Kidney (tissue), 14 donors: ENCODE data around the gene KCP. TPM values are rescaled to one million over a fixed set of nuclear protein-coding genes. Genes with fewer than 3 reads are reported as not detected.
A peak's percentile ranks its signal among the peaks of the same experiment; 100 is the strongest.

Source experiments
- DNase-seq, 5 donors: peaks; one replicate each; pipeline ENCODE4 v3.0.0-alpha.2; 2013 to 2020
- FAIRE-seq: peaks from 2 replicates; lab custom pipeline; 2012; peaks lifted over from hg19 to GRCh38; lab: Jason Lieb, UNC
- H3K27ac ChIP-seq, 2 donors: one replicate each; pipeline ENCODE4 v1.7.0; 2013; ENCODE audit warnings: low read depth in 2 of 2, low read length in 2 of 2, inconsistent platforms in 1 of 2
- H3K27me3 ChIP-seq: one replicate; pipeline ENCODE4 v1.7.1; 2013; ENCODE audit warnings: low read length, inconsistent platforms; ENCODE audit not compliant: control insufficient read depth, insufficient read depth
- H3K36me3 ChIP-seq, 3 donors: one replicate each; pipeline versions ENCODE4 v1.7.0 to v1.7.1; 2013; ENCODE audit warnings: low read length in 3 of 3, control low read depth in 1 of 3, inconsistent platforms in 1 of 3; ENCODE audit not compliant: insufficient read depth in 3 of 3, control insufficient read depth in 2 of 3
- H3K4me1 ChIP-seq, 3 donors: one replicate each; pipeline versions ENCODE4 v1.7.0 to v1.7.1; 2013; ENCODE audit warnings: low read length in 3 of 3, inconsistent platforms in 1 of 3, low read depth in 1 of 3; ENCODE audit not compliant: control insufficient read depth in 2 of 3, insufficient read depth in 2 of 3
- H3K4me3 ChIP-seq, 3 donors: one replicate each; pipeline versions ENCODE4 v1.7.0 to v1.8.1; 2013; ENCODE audit warnings: low read length in 3 of 3, control low read depth in 1 of 3, inconsistent platforms in 1 of 3
- H3K9ac ChIP-seq, 3 donors: one replicate each; pipeline versions ENCODE4 v1.7.0 to v1.7.1; 2013; ENCODE audit warnings: low read length in 3 of 3, control low read depth in 1 of 3, inconsistent platforms in 1 of 3
- H3K9me3 ChIP-seq, 3 donors: one replicate each; pipeline versions ENCODE4 v1.7.0 to v1.7.1; 2013; ENCODE audit warnings: low read length in 3 of 3, control low read depth in 1 of 3, inconsistent platforms in 1 of 3; ENCODE audit not compliant: control insufficient read depth in 2 of 3, insufficient read depth in 1 of 3
- intact Hi-C: fragments of 100-400 bp; cut with DNase I; formaldehyde crosslinking; loops from one replicate; pipeline ENCODE4 v1.11.1; 2022
- polyA plus RNA-seq: library from polyadenylated mRNA; stranded (reverse); fragments of 350-450 nt; fragmentation: Illumina TruSeq; extraction: RNeasy Lipid Tissue Mini Kit (QIAGEN cat#74804); gene quantifications from one replicate; pipeline ENCODE4 v1.2.3, GENCODE V29; 2014; ENCODE audit warnings: low read depth, low replicate concordance; ENCODE audit not compliant: insufficient read depth
- total RNA-seq: library from RNA; stranded (reverse); fragmentation: NEBNext Ultra II Directional; extraction: Animal tissue kit (Norgen Biotek cat#: 25700); gene quantifications from one replicate; pipeline ENCODE4 v1.2.1, GENCODE V29; 2021
- TF ChIP-seq, protein P1 (sequence below): IDR thresholded peaks from 3 replicates; pipeline ENCODE4 v1.5.1; 2012; ENCODE audit warnings: mild to moderate bottlenecking, moderate library complexity, borderline replicate concordance; ENCODE audit not compliant: insufficient read depth; ENCODE audit errors: extremely low read depth
- donor health status: control.
- donor health status: control.
- donor health status: control.
- donor health status: control.
- donor health status: control.
- donor health status: DM: yes; HTN: yes; CAD: no.
- donor health status: Normal renal cell carcinoma (clear cell type).

Gene KCP
- total and polyA plus RNA-seq, 2 donors from 2014 or later, result 7.7 to 44.6 TPM

- Histone ChIP-seq H3K9me3 (peaks cover 0 to 3% (median 0%) of the 10 kb centered on the region in 3 donors), H3K27ac (no peak overlapping the region), H3K36me3 (no peaks in the 10 kb centered on the region), H3K9ac (no peak overlapping the region), H3K4me1 (no peaks in the 10 kb centered on the region), H3K27me3 (no peaks in the 10 kb centered on the region), H3K4me3 (no peak overlapping the region)
- DNase-seq (peak in 1 of 5 donors; percentile 24), FAIRE-seq (no peak)
- TF ChIP-seq, protein P1, sequence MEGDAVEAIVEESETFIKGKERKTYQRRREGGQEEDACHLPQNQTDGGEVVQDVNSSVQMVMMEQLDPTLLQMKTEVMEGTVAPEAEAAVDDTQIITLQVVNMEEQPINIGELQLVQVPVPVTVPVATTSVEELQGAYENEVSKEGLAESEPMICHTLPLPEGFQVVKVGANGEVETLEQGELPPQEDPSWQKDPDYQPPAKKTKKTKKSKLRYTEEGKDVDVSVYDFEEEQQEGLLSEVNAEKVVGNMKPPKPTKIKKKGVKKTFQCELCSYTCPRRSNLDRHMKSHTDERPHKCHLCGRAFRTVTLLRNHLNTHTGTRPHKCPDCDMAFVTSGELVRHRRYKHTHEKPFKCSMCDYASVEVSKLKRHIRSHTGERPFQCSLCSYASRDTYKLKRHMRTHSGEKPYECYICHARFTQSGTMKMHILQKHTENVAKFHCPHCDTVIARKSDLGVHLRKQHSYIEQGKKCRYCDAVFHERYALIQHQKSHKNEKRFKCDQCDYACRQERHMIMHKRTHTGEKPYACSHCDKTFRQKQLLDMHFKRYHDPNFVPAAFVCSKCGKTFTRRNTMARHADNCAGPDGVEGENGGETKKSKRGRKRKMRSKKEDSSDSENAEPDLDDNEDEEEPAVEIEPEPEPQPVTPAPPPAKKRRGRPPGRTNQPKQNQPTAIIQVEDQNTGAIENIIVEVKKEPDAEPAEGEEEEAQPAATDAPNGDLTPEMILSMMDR, result no peak
- intact Hi-C loops, result no loop called here
Measured at GRCh38 chr7:128888039-128888755, 22.3 kb downstream of the KCP start.

GRCh38 chr7:128887169-128888038, 23.1 kb downstream of the KCP start:
- intact Hi-C loops, result no loop called here
- Histone ChIP-seq H3K4me1 (no peaks in the 10 kb centered on the region), H3K9me3 (peaks cover 0 to 3% (median 0%) of the 10 kb centered on the region in 3 donors), H3K27me3 (no peaks in the 10 kb centered on the region), H3K27ac (no peak overlapping the region), H3K4me3 (no peak overlapping the region), H3K36me3 (no peaks in the 10 kb centered on the region), H3K9ac (no peak overlapping the region)
- DNase-seq, result peak in 2 of 5 donors; percentile 39 to 41
- no peak for FAIRE-seq
- TF ChIP-seq, protein P1, result no peak

- intact Hi-C loops, result no loop called here
- no peak overlapping the region for H3K4me3 ChIP-seq
- DNase-seq, result peak in 3 of 5 donors; percentile 34 to 61 (median 60)
- H3K4me1 ChIP-seq, result no peaks in the 10 kb centered on the region
- FAIRE-seq, result no peak
- H3K27me3 ChIP-seq, result no peaks in the 10 kb centered on the region
- TF ChIP-seq, protein P1, result no peak
- H3K27ac ChIP-seq, result no peak overlapping the region
- peaks cover 0 to 3% (median 0%) of the 10 kb centered on the region in 3 donors for H3K9me3 ChIP-seq
- no peak overlapping the region for H3K9ac ChIP-seq
- H3K36me3 ChIP-seq, result no peaks in the 10 kb centered on the region
Measured at GRCh38 chr7:128886391-128887168, 23.9 kb downstream of the KCP start.
